Left colon (tissue), 2 donors: ENCODE data around the gene CDC42BPB. TPM values are rescaled to one million over a fixed set of nuclear protein-coding genes. Genes with fewer than 3 reads are reported as not detected.

Experiments
- ATAC-seq: fragments of 200-7000 bp; cut with Tn5 transposase; one replicate; pipeline ENCODE4 v1.9.1; 2020; ENCODE audit warnings: mild to moderate bottlenecking, moderate library complexity
- DNase-seq, 2 donors: peaks; one replicate each; pipeline ENCODE4 v3.0.0-alpha.2; 2020
- intact Hi-C, 2 donors: fragments of 100-400 bp; cut with DNase I in 1 of 2; cut with micrococcal nuclease in 1 of 2; formaldehyde crosslinking; loops; one replicate each; pipeline versions ENCODE4 v1.11.2 to v1.14.0; 2022; cut with DNase I, micrococcal nuclease
- total RNA-seq, 2 donors: library from RNA; stranded (reverse); fragmentation: NEBNext Ultra II Directional; extraction: Animal tissue kit (Norgen Biotek cat#: 25700); gene quantifications; one replicate each; pipeline ENCODE4 v1.2.1, GENCODE V29; 2021
- donor health status: DM: no; HTN: no; CAD: no.
- donor health status: DM: yes; HTN: yes; CAD: no.

Gene CDC42BPB
- total RNA-seq, 2 donors from 2014 or later, result 75.5 to 85.2 TPM

DNA sequence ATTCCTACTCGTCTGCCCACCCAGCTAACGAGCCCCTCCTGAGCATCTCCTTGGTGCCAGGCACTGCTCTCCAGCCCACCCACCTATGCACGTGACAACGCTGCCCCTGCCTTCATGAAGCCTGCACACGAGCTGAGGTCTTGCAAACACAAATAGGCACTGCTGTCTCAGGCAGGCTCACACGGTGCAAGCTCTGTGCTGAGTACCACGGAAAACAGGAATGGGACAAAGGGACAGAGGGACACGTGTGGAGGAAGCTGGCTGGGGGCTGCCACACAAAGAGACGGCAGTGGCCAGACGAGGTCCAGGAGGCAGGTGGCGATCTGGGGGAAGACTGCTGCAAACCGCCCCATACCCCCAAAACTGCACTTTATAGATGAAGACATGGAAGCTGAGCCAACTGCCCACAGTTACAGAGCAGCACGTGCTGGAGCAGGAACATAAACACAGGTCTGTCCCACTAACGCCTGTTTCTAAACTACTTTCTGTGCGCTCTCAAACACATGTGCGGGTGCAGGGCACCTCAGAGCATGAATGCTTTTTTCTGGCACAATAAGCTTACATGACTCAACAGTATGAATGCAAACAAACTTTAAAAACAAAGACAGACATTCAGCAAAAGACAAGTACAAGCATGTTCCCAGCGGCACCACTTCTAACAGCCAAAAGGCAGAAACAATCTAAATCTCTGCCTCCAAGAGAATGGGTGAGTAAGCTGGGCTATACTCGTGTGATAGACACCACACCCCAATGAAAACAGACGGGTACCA, 70.4 kb downstream of the CDC42BPB start:
- DNase-seq, result no peak
- ATAC-seq, result no peak
- intact Hi-C loops, result no loop called here

DNA sequence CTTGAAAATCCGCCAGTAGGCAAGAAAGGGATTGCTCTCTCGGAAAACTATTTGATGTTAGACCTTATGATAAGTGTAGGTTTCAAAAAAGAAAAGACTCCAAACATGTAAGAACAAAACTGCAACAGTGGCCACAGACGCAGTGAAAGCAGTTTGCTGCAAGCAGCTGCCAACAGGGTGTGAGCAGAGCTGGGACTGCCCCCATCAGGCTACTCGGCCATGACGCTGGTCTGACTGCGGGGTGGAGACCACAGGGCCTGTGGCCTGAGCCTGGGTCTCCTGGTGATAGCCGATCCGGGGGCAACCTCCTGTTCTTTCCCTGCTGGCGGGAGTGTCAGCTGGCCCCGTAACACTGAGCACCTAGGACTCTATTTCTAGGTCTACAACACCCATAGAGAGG, 71.7 kb downstream of the CDC42BPB start:
- intact Hi-C loops, result no loop called here
- DNase-seq (no peak), ATAC-seq (no peak)

DNA sequence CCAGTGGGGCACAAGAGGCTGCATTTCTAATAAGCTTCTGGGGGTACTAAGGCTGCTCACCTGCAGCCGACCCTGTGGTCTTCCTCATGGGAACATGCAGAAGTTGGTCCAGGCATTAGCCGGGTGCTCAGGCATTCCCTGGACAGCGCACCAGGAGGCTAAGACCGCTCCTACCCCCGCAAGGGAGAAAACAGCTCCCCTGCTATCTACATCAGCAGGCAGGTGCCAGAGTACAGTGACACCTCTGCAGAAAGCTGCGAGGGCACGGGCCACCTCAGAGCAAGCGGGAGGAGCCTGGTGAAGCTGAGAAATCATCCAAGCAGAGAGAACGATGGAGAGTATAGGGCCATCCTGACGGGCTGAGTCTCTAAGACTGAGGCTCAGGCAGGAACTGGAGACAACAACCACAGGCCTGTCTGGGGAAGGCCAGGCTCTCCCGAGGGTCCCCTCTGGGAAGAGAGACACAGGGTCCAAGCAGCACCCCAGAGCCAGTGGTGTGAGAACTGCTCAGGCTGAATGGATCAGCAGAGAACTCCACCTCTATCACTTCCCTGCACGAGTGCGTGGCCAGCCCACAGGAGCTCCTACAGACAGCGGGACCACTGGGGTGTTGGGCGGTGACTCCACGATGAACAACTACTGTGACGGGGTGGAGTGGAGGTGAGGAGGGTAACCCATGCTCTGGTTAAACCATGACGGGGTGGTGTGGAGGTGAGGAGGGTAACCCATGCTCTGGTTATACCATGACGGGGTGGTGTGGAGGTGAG, 72.8 kb downstream of the CDC42BPB start:
- intact Hi-C loops, result no loop called here
- ATAC-seq (no peak), DNase-seq (no peak)

DNA sequence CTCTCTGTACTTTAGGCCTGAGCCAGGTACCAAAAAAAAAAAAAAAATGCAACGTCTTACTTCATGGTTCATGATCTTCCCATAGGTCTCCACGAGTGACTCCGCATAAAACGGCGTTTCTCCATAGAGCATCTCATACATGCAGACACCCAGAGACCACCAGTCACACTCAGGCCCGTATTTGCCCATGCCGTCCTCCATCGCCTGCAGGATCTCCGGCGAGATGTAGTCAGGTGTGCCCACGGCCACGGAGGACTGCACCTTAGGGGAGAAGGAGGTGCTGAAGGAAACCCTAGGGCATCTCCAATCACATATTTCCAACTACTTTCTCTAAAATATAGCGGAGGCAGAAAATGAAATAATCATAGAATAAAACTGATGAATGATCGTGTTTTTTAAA, 73.9 kb downstream of the CDC42BPB start:
- intact Hi-C loops, result no loop called here

DNA sequence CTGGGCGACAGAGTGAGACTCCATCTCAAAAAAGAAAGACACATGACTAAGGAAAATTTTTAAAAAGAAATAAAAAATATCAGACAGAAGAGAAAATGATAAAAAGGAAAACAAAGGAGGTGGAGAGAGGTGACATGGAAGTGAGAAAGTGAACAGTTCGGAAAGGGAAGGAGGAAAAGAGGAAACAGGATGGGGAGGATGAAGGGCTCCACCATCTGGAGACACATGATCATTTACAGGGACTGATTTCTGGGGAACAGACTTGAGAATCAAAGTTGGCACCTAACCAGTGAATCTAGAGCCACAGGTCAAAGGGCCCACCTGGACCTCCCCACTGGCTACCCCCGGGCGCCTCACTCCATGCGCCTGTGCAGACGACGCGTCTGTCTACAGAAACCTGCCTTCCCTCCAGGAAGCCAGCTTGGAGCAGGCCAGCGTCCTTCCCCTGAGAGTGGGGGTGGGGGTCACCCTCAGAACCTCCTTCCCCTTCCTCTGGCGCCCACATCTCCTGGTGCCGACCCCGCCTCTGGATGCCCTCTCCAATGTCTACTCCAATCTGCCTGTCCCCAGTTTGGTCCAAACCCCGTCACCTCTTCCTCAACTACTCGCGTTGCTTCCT, 74.4 kb downstream of the CDC42BPB start:
- DNase-seq (no peak), ATAC-seq (no peak)
- intact Hi-C loops, result no loop called here

More for the DNA sequence above, 73.9 kb downstream of the CDC42BPB start:
- no peak for ATAC-seq
- DNase-seq, result no peak

DNA sequence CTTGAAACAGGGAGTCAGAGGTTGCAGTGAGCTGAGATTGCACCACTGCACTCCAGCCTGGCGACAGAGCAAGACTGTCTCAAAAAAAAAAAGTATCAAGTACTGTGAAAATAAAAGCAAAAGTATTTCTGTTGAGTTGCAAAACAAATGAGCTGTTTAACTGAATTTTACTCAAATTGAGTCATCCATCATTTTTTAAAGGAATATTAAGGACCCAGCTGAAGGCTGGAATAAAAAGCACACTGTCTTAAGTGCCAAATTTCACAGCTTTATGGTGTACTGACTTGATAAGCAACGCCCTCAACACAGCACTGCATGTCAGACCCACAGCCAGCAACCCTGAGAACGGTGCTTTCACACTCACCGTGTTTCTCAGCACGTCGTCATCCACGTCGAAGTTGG, 76.9 kb downstream of the CDC42BPB start:
- ATAC-seq, result no peak
- no peak for DNase-seq
- intact Hi-C loops, result no loop called here

DNA sequence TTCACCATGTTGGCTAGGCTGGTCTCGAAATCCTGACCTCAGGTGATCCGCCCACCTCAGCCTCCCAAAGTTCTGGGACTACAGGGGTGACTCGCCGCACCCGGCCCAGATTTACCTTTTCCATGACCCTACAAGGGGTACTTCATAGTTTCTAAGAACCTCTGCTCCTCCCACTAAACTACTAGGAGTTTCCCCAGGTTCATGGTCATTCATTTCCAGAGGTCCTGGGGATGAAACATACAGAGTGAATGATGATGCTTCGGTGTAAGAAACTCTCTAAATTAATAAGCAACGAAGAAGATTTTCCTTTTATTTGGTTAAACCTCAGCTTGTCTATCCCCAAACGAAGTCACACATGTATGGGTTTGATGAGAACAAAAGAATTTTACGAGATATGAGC, 77.9 kb downstream of the CDC42BPB start:
- DNase-seq (no peak), ATAC-seq (no peak)
- intact Hi-C loops, result no loop called here

DNA sequence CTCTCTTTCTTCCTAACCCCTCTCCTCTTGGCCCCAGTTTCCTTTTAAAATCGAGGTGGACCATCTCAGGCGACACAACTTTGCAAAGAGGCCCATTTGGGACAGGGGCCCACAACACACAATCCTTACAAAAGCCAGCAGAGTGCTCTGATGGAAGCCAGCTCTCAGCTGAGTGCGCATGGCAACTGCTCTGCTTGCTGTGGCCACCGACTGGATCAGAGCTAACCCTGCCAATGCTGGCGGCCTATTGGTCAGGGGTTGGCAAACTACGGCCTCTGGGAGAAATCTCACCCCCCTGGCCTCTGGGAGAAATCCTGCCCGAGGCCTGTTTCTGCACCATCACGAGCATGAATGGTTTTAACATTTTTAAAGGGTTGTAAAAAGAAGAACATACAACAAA, 79.9 kb downstream of the CDC42BPB start:
- intact Hi-C loops, result no loop called here
- ATAC-seq, result no peak
- no peak for DNase-seq

DNA sequence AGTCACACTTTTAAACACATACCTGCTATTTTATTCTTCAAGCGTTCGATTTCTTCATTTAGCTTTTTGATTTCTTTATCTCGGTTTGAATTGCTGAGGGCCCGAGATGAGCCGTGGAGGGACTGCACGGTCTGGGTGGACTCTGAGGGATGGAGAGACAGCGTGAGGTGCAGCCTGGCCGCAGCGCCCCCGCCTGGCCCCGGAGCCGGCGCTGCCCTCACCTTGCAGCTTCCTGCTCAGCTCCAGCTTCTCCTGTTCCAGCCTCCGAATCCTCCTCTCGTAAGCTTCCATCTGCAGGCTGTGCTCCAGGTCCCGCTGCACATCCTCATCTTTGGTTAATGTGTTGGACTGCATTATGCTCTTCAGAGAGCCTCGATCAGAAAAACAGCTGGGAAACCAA, 81.7 kb downstream of the CDC42BPB start:
- no peak for ATAC-seq
- no peak for DNase-seq
- intact Hi-C loops, result no loop called here

DNA sequence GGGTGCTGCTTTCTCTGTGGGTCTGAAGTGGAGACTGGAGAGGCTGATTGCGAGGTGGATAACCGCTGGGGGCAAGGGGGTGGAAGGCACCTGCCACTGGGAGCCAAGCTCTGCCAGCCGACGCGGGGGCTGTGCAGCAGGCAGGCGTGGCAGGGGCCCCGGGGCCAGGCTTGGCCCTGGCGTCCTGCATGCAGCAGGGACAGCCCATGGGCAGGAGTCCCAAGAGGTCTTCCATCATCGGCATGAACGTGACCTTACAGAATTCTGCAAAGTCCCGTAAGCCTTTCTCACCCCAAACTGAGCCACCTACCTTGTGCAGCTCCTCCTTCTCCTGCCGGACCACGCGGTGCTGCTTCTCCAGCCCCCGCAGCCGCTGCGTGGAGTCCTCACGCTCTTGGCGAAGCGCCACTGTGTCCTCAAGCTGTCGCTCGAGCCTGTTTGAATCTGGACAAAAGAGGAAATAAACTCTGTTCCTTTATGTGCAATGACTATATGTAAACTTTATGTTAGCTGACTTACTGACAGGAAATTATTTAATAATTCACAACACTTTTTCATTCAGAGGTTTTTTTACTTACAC, 83.6 kb downstream of the CDC42BPB start:
- ATAC-seq (no peak), DNase-seq (no peak)
- intact Hi-C loops, result no loop called here

DNA sequence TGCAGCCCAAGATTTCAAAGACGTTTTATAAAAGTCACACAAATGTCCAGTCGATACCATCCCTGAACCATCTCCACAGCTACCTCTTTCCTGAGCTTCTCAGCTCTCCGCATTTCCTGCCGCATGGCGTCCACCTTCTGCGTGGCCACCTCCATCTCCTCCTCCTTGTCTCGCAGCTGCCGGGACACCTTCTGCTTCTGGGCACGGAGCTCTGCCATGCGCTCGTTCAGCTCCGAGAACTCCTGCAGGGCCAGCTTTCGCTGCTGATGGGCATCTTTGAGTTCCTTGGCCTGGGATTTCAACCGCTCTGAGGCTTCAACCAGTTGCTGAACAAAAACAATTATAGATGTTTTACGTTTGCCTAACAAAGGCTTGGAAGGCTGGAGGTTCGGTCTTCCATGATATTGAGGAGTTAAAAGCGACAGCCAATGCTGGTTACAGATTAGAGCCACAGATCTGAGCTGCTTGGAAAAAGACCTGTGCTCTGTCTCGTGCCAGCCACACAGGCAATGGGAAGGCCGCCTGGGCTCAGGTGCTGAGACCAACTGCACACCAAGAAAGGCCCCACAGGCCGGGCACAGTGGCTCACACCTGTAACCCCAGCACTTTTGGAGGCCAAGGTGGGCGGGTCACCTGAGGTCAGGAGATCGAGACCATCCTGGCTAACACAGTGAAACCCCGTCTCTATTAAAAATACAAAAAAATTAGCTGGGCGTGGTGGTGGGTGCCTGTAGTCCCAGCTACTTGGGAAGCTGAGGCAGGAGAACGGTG, 85.3 kb downstream of the CDC42BPB start:
- no peak for DNase-seq
- no peak for ATAC-seq
- intact Hi-C loops, result no loop called here

DNA sequence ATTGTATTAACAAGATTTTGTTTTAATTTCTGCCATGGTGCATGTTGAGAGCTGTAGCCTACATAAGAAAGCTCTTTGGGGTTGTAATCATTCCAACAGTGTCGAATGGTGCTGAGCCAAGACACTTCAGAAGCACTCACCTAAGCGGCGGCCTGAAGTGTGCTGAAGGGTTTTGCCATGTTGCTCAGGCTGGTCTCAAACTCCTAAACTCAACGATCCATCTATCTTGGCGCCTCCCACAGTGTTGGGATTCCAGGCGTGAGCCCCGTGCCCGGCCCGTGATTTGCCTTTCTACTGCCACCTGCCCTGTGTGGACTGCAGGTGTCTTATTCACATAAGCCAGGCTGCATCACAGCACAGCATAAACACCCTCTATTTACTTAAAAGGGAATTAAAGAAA, 86.0 kb downstream of the CDC42BPB start:
- intact Hi-C loops, result no loop called here
- DNase-seq, result no peak
- no peak for ATAC-seq

DNA sequence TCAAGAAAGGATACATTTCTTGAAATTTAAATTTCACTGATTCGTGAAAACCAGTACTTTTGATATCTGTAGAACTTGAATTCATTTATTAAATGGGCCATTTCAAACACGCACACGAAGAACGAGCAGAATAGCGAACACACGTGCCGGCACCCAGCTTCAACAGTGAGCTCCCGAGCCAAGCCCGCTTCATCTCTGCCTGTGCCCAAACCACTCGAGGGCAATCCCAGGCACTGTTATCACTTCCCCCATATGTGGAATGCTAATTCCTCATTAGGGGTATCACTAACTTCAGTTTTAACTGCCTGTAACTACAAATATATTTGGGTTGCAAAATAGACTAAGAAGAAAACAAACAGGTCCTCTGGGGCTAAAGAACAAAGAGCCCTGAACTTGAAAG, 86.9 kb downstream of the CDC42BPB start:
- intact Hi-C loops, result no loop called here
- ATAC-seq (no peak), DNase-seq (no peak)

DNA sequence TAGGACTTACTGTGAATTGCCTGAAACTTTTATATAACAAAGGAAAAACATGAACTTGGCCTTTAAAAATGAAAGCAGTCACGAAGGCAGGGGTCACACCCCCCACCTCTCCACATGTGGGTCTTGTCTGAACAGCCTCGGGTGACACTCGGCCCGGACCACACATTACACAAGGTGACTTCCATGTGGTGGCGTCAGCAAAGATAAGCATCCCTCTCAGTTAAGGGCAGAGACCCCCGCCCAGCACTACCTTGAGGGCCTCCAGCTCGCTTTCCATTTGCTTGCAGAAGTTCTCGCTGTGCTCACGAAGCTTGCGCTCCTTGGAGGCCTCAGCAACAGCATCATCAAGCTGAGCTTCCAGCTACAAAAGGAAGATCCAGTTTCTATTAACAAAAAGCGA, 87.4 kb downstream of the CDC42BPB start:
- intact Hi-C loops, result no loop called here
- DNase-seq (no peak), ATAC-seq (no peak)

DNA sequence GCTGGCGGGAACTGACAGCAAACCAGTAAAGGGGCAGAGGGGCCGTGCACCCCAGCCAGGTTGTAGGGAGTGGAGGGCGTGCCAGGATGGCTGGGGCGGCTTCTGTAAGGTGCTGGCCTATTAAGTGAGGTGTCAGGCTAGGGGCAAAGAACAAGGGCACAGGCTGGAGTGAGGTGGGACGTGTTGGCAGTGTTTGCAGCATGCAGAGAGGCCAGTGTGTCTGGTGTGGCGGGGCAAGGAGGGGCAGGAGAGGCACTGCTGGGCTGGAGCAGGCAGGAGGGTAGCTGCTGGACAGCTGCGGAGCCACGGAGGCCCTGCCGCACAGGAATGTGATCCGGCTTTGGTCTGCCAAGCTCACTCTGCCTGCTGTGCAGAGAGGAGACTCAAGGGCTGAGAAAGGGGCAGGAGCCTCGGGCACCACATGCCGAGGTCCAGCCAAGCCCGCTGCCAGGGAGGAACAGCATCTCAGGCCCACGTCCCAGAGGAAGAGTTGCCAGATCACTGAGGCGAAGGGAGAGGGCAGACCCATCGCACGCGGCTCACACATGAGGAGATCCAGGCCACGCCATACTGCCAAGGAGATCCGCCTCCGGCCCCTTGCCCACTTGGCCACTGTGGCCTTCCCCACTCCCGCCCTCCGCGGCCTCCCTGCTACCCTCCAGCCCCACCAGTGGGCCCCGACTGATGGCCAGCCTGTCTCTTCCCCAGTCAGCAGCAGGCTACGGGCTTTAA, 88.1 kb downstream of the CDC42BPB start:
- ATAC-seq (no peak), DNase-seq (no peak)
- intact Hi-C loops, result no loop called here

DNA sequence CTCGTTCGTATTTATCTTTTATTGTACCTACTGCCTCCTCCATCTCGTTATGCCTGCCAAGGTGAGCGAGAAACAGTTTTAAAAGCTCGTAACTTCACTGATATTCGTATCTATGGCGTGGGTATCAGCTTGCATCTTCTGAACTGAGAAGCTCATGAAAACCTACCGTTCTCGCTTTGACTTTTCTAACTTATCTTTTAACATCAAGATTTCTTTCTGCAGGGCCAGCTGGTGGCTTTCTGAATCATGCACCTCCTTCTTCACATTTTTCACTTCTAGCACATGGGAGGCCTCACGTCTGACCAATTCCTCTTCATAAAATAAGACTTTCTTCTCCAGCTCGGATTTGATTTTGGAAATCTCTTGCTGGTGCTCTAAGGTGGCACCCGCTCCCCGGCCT, 89.0 kb downstream of the CDC42BPB start:
- DNase-seq (no peak), ATAC-seq (no peak)
- intact Hi-C loops, result no loop called here

DNA sequence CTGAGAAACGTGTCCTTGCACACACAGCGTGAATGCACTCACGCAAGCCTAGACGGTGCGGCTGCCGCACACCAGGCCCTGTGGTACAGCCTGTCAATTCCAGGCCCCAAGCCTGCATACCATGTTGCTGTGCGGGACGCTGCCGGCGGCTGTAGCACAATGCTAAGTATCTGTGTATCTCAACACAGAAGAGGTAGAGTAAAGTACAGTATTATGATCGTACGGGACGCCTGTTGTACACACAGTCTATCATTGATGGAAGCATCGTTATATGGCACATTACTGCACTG, 89.9 kb downstream of the CDC42BPB start:
- DNase-seq (no peak), ATAC-seq (no peak)
- intact Hi-C loops, result no loop called here

DNA sequence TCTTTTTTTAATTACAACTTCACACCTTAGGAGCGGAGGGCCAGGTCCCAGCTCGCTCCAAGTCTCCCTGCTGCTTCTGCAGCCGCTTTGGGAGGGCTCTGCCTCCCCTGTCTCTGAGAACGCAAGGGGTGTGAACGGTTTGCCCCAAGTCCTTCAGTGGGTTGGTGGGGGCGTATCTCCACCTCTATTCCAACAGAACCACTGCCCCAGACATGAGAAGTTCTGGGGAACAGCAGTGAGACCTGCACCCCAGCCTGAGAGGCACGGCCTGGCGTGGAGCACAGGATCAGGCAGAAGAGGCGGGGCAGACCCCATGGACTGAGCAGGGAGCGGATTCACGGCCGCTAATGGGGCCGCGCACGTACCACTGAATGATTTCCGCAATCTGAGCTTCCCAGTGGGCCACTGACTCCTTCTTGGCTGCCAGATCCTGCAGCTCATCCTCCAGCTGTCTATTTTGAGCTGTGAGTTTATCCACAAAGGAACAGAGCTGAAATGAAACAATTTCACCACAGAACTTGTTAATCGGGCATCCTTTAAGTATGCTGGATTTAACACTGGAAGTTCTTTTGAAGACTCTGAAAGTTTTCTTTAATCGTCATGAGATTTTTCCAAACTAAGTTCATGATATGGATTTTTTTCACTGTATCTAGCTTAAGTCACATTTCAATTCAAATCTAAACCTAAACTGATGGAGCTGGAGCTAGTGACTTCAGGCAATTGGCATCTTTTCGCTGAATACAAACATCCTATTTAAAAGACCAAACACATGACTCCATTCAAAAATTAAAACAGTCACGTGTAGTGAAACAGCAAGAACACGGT, 90.5 kb downstream of the CDC42BPB start:
- ATAC-seq (no peak), DNase-seq (no peak)
- intact Hi-C loops, result no loop called here
